DOHH2 (cell line): ENCODE data around the gene TTLL10.

Source experiments
- H3F3A ChIP-seq: fragments of 200-600 bp; sonication (generic), shearing (Covaris generic); 2 replicates; pipeline ENCODE4 v1.6.0; 2016; ENCODE audit warnings: antibody characterized with exemption, mild to moderate bottlenecking; ENCODE audit not compliant: control insufficient read depth, insufficient read depth
- H3K27ac ChIP-seq: fragments of 200-600 bp; sonication (generic); 2 replicates; pipeline ENCODE4 v1.5.1; 2014; ENCODE audit warnings: low read depth, mild to moderate bottlenecking, low read length, moderate library complexity
- H3K27me3 ChIP-seq: fragments of 200-600 bp; sonication (generic); 2 replicates; pipeline ENCODE4 v1.6.1; 2014; ENCODE audit warnings: mild to moderate bottlenecking, low read length, mixed read lengths; ENCODE audit not compliant: control insufficient read depth
- H3K36me3 ChIP-seq: fragments of 200-600 bp; sonication (generic); 2 replicates; pipeline ENCODE4 v1.6.1; 2014; ENCODE audit warnings: mild to moderate bottlenecking, low read length, moderate library complexity, mixed read lengths; ENCODE audit not compliant: control insufficient read depth
- H3K4me1 ChIP-seq: fragments of 200-600 bp; sonication (generic); 2 replicates; pipeline ENCODE4 v1.6.1; 2014; ENCODE audit warnings: mild to moderate bottlenecking, low read length, mixed read lengths; ENCODE audit not compliant: control insufficient read depth
- H3K4me2 ChIP-seq: fragments of 200-600 bp; sonication (generic); 2 replicates; pipeline ENCODE4 v1.6.0; 2014; ENCODE audit warnings: mild to moderate bottlenecking, low read length, moderate library complexity
- H3K4me3 ChIP-seq: fragments of 200-600 bp; sonication (generic); 2 replicates; pipeline ENCODE4 v1.5.1; 2014; ENCODE audit warnings: mild to moderate bottlenecking, low read length, mixed read lengths
- H3K79me2 ChIP-seq: fragments of 200-600 bp; sonication (generic); 2 replicates; pipeline ENCODE4 v1.6.1; 2014; ENCODE audit warnings: mild to moderate bottlenecking, low read length, mixed read lengths; ENCODE audit not compliant: control insufficient read depth
- H3K9me2 ChIP-seq: fragments of 200-600 bp; sonication (generic); replicated peaks from 2 replicates; pipeline ENCODE4 v1.6.1; 2014; ENCODE audit warnings: mild to moderate bottlenecking, low read length, mixed read lengths; ENCODE audit not compliant: control insufficient read depth
- H3K9me3 ChIP-seq: fragments of 200-600 bp; sonication (generic); 2 replicates; pipeline ENCODE4 v1.6.1; 2014; ENCODE audit warnings: antibody characterized with exemption, low read length, mixed read lengths; ENCODE audit not compliant: control insufficient read depth, insufficient read depth
- H4K20me1 ChIP-seq: fragments of 200-600 bp; sonication (generic); 2 replicates; pipeline ENCODE4 v1.6.0; 2014; ENCODE audit warnings: low read depth, mild to moderate bottlenecking, antibody characterized with exemption, low read length, moderate library complexity; ENCODE audit not compliant: control insufficient read depth, insufficient read depth
- EZH2phosphoT487 ChIP-seq: fragments of 200-600 bp; sonication (generic); IDR thresholded peaks from 2 replicates; pipeline ENCODE4 v1.6.1; 2017; ENCODE audit warnings: borderline replicate concordance, mild to moderate bottlenecking, antibody characterized with exemption, low read length, moderate library complexity, mixed read lengths
- TF ChIP-seq, protein P1 (sequence below): fragments of 200-600 bp; sonication (generic); IDR thresholded peaks from one replicate; pipeline ENCODE4 v1.5.1; 2014; ENCODE audit warnings: antibody characterized with exemption, mild to moderate bottlenecking, low read depth, low read length; ENCODE audit not compliant: poor library complexity, severe bottlenecking

TTLL10 gene

DNA sequence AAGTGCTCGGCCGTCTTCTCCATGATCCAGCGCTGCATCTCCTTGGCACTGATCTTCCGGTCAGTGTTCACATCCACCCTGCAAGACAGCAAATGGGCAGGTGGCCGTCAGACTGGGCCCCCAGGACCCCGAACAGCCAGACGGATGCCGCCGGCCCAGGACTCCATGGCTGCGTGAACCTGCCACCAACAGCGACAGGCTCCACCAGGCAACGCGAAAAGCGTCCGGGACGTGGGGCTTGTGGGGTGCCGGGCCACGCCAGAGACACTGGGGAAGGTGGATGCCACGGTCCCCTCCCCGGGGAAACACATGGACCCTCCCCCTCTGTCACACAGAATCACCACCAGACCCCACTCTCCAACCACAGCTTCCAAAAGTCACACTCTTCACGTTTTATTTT, 50.2 kb downstream of the TTLL10 start:
- peaks cover 46% of the 10 kb centered on the region for H3K79me2 ChIP-seq
- no peak for TF ChIP-seq EZH2phosphoT487
- TF ChIP-seq, protein P1, sequence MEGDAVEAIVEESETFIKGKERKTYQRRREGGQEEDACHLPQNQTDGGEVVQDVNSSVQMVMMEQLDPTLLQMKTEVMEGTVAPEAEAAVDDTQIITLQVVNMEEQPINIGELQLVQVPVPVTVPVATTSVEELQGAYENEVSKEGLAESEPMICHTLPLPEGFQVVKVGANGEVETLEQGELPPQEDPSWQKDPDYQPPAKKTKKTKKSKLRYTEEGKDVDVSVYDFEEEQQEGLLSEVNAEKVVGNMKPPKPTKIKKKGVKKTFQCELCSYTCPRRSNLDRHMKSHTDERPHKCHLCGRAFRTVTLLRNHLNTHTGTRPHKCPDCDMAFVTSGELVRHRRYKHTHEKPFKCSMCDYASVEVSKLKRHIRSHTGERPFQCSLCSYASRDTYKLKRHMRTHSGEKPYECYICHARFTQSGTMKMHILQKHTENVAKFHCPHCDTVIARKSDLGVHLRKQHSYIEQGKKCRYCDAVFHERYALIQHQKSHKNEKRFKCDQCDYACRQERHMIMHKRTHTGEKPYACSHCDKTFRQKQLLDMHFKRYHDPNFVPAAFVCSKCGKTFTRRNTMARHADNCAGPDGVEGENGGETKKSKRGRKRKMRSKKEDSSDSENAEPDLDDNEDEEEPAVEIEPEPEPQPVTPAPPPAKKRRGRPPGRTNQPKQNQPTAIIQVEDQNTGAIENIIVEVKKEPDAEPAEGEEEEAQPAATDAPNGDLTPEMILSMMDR: no peak
- H3K4me2 ChIP-seq: no peak overlapping the region
- H3K27me3 ChIP-seq: no peaks in the 10 kb centered on the region
- no peak overlapping the region for H3K4me3 ChIP-seq
- H3K9me2 ChIP-seq: no peaks in the 10 kb centered on the region
- H3K4me1 ChIP-seq: no peaks in the 10 kb centered on the region
- no peaks in the 10 kb centered on the region for H4K20me1 ChIP-seq
- peaks cover 77% of the 10 kb centered on the region for H3K36me3 ChIP-seq
- H3K9me3 ChIP-seq: no peaks in the 10 kb centered on the region
- no peak overlapping the region for H3K27ac ChIP-seq
- H3F3A ChIP-seq: no peaks in the 10 kb centered on the region

DNA sequence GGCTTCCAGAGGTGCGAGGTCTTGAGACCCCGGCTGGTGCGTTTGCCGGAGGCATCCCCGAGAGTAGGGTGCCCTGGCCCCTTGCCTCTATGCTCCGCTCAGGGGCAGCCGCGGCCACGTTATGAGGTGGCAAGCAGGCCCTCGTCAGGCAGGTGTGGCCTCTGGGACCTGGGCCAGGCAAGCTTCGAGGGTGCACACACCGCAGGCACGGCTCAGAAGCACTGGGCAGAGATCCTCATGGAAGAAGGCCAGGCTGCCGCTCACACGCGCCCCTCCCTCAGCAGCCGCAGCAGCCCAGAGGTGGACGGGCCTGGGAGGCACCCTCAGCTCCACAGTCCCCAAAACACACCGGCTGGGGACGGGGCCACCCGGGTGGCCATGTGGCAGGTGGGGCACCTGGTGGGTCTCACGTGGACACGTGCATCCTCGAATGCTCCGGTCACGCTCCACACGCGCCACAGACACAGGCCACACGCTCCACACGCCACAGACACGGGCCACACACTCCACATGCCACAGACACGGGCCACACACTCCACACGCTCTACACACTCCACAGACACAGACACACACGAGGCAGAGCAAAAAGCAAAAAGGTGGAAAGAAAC, 51.7 kb downstream of the TTLL10 start:
- Histone ChIP-seq H3K36me3 (peaks cover 84% of the 10 kb centered on the region), H3K79me2 (peaks cover 60% of the 10 kb centered on the region), H3K27ac (no peak overlapping the region)

DNA sequence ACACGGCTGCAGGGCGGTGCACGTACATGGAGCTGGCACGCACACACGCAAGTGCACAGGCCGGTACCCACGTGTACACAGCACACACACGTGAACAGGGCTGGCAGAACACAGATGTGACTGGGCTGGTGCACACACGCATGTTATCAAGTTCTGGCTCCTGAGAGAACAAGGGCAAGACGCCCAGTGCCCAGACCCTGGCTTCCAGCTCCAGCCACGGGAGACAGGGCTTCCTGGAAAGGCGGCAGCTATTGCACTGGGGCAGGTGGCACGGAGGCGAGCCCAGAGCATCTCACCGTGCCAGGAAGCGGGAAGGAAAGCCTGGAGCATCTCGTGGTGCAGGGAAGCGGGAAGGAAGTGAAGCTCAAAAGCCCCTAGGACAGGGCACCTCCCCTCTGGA, 52.2 kb downstream of the TTLL10 start:
- H3K4me2 ChIP-seq: no peak overlapping the region
- TF ChIP-seq, protein P1: no peak
- no peak for TF ChIP-seq EZH2phosphoT487
- peaks cover 11% of the 10 kb centered on the region for H3K4me1 ChIP-seq
- no peaks in the 10 kb centered on the region for H3F3A ChIP-seq
- H3K4me3 ChIP-seq: no peak overlapping the region
- H4K20me1 ChIP-seq: no peaks in the 10 kb centered on the region; the same call in 1 of the 2 replicates
- H3K36me3 ChIP-seq: peaks cover 79% of the 10 kb centered on the region
- no peaks in the 10 kb centered on the region for H3K9me2 ChIP-seq
- H3K79me2 ChIP-seq: peaks cover 66% of the 10 kb centered on the region
- H3K27me3 ChIP-seq: no peaks in the 10 kb centered on the region
- no peak overlapping the region for H3K27ac ChIP-seq
- H3K9me3 ChIP-seq: no peaks in the 10 kb centered on the region

More for the DNA sequence above, 51.7 kb downstream of the TTLL10 start:
- Histone ChIP-seq H3K9me3 (no peaks in the 10 kb centered on the region), H3K4me1 (peaks cover 7% of the 10 kb centered on the region), H3F3A (no peaks in the 10 kb centered on the region), H3K4me2 (no peak overlapping the region), H3K4me3 (no peak overlapping the region), H3K27me3 (no peaks in the 10 kb centered on the region), H3K9me2 (no peaks in the 10 kb centered on the region), H4K20me1 (no peaks in the 10 kb centered on the region; the same call in 1 of the 2 replicates)
- TF ChIP-seq, protein P1: no peak
- TF ChIP-seq EZH2phosphoT487: no peak
